HG02571 (cell line): Measurements from ENCODE around the gene DOK1.

ENCODE experiments used
- ATAC-seq: cut with Tn5 transposase; IDR thresholded peaks from one replicate; pipeline ENCODE4 v1.9.1; 2021; ENCODE audit warnings: mild to moderate bottlenecking, moderate library complexity; ENCODE audit not compliant: unreplicated experiment

DOK1 gene

DNA sequence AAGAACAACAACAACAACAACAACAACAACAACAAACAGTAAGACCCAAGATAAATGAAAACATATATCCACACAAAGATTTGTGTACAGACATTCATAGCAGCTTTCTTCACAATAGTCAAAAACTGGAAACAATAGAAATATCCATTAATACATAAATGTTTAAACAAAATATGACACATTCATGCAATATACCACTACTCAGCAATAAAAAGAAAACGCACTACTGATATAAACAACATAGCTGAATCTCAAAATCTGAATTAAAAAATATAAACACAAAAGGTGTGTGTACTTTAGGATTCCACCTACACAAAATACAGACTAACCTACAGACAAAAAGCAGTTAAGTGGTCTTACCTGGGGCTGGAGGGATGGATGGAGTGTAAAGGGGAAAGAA lies 42.1 kb downstream of the DOK1 start:
- no peak for ATAC-seq

DNA sequence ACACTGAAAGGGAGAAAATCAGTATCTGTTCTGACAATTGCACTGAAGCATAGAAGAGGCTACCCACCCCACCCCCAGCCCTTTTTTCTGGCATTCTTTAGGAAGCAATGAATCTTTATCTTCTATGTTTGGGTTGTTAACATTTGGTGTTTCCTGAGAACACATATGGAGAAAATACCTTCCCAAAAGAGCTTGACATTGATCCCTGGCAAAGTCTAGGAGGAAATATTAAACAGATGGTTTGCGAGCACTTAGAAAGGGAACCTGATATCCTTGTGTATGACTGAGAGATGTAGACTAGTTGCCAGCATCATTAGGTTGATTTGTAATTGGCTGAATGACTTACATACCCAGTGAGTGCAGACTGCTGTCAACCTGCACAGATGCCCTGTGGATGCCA lies 42.9 kb downstream of the DOK1 start:
- no peak for ATAC-seq

- ATAC-seq, result no peak
These were observed 45.2 kb downstream of the DOK1 start for GRCh38 chr2:74599676-74600075.

DNA sequence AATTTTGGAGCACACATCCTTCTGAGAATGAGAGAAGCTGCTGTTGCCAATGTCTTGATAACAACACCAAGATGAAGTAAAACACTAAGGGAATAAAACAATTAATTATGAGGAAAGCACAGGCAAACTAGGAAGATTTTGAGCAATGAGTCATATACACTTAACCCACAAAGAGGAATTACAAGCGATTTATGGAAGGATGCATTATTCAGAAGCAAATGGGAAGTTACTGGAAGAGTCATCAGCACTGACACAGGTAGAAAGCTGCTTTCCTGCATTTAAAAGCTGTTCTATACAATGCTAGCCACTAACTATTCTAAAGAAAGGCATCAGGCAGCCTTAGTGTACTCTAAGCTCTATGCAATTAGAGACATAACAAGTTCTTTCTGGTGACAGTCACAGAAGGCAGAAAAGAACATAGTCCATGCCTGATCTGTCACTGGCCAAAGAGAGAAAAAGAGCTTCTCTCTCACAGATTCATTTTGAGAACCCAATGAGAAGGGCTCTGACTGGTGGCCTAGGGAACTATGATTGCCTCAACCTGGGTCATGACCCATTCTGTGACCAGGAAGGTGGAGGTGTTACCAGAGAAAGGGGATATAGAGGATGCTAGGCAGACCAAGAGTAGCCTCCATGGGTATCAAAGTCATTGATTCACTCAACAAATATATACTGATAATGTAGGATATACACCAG lies 48.2 kb downstream of the DOK1 start:
- ATAC-seq, result no peak

DNA sequence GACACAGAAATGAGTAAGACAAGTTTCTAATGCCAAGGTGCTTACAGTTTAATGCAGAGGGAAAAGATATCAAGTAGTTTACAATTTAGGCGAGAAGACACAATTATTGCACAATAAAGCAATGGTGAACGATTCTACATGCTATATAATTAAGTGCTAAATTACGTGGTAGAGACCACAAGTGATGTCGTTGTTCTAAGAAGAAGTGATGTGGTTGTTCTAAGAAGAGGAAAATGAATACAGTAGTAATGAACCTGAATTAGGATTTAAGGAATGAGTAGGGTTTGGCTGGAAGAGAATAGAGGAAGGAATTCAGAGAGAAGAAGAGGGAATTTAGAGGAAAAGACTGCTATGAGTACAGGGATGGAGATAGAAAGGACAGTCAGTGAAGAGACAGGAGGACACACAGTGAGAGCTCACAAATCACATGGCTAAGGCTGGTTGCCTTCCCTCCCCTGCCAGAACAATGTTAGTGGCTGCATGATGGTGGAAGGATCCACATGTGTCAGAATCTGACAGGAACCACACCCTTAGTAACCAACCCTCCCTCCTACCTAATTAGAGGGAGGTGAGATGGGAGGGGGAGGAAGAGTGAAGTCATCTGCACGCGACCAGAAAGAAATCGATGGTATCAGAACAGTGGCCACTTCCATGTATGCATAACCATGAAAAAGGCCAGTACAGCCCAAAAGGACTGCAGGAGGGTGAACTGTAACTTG lies 48.9 kb downstream of the DOK1 start:
- ATAC-seq, result no peak

DNA sequence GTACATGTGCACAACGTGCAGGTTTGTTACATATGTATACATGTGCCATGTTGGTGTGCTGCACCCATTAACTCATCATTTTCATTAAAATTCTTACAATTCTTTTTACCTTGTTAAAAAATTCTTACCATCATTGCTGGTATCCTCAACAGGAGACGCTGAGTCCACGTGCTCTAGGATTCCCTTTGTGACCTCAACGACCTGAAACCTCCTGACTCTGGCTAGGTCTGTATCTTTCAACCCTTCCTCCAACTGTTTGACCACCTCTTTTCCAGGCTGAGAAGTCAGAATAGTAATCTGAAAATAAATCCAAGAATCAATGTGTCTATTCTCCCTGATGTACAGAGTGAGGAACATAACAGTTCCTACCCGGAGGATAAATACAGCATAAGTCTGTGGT lies 52.4 kb downstream of the DOK1 start:
- no peak for ATAC-seq
